Ovary (tissue), 3 donors: Measurements from ENCODE around the gene TMEM59L.

Experiments
- EP300 ChIP-seq: sonication (generic); formaldehyde crosslinking; IDR thresholded peaks from one replicate; pipeline ENCODE4 v1.6.1; 2017; ENCODE audit warnings: antibody characterized with exemption
- POLR2A ChIP-seq: fragments of 450-650 bp; IDR thresholded peaks from one replicate; pipeline ENCODE4 v1.6.1; 2017; ENCODE audit warnings: antibody characterized with exemption, mild to moderate bottlenecking, moderate library complexity
- TF ChIP-seq, protein P1 (sequence below), 3 donors: fragments of 450-650 bp in 2 of 3; fragments of 200-600 bp in 1 of 3; IDR thresholded peaks; one replicate each; pipeline versions ENCODE4 v1.5.1 to v1.8.0; 2016 to 2022; ENCODE audit warnings: antibody characterized with exemption in 3 of 3, mild to moderate bottlenecking in 1 of 3
- donor health status: DM: no; HTN: no; CAD: no.

DNA sequence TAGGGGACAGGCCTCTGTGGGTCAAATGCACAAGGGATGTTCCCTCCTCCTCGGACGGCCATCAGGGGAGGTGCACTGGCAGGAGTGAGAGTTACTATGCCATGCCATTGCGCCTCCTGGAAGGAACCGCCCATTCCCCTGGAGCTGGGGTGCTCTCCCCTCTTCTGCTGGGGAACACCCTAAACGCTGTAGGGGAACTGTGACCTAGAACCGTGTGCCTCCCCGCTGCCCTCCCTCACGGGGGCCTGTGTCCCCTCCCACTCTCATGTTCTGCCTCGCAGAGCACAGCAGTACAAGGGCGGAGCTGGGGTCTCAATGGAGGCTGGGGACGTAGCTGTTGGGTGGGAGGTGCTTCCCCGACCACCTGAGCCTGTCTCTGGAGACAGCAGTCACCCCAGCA is 53.6 kb downstream of the TMEM59L start:
- no peak for TF ChIP-seq POLR2A
- TF ChIP-seq, protein P1, sequence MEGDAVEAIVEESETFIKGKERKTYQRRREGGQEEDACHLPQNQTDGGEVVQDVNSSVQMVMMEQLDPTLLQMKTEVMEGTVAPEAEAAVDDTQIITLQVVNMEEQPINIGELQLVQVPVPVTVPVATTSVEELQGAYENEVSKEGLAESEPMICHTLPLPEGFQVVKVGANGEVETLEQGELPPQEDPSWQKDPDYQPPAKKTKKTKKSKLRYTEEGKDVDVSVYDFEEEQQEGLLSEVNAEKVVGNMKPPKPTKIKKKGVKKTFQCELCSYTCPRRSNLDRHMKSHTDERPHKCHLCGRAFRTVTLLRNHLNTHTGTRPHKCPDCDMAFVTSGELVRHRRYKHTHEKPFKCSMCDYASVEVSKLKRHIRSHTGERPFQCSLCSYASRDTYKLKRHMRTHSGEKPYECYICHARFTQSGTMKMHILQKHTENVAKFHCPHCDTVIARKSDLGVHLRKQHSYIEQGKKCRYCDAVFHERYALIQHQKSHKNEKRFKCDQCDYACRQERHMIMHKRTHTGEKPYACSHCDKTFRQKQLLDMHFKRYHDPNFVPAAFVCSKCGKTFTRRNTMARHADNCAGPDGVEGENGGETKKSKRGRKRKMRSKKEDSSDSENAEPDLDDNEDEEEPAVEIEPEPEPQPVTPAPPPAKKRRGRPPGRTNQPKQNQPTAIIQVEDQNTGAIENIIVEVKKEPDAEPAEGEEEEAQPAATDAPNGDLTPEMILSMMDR (IDR thresholded peaks at IDR 0.05): no peak
- no peak for TF ChIP-seq EP300
